Parathyroid adenoma (tissue), 2 donors: Measurements from ENCODE around the gene PLXNA2.

Experiments used
- H2AFZ ChIP-seq: fragments of 300-600 bp; sonication (generic); one replicate; pipeline ENCODE4 v1.7.0; 2017; ENCODE audit warnings: antibody characterized with exemption, mild to moderate bottlenecking
- H3K27ac ChIP-seq: fragments of 300-600 bp; sonication (generic); one replicate; pipeline ENCODE4 v1.7.0; 2017
- H3K27me3 ChIP-seq: fragments of 300-600 bp; sonication (generic); one replicate; pipeline ENCODE4 v1.7.0; 2017; ENCODE audit warnings: low read length; ENCODE audit not compliant: control insufficient read depth, insufficient read depth
- H3K36me3 ChIP-seq: fragments of 300-600 bp; sonication (generic); one replicate; pipeline ENCODE4 v1.7.0; 2017; ENCODE audit warnings: low read length; ENCODE audit not compliant: control insufficient read depth, insufficient read depth
- H3K4me1 ChIP-seq: fragments of 300-600 bp; sonication (generic); one replicate; pipeline ENCODE4 v1.7.0; 2017; ENCODE audit warnings: control low read depth
- H3K4me2 ChIP-seq: fragments of 300-600 bp; sonication (generic); one replicate; pipeline ENCODE4 v1.7.0; 2017; ENCODE audit warnings: low read length
- H3K4me3 ChIP-seq: fragments of 300-600 bp; sonication (generic); one replicate; pipeline ENCODE4 v1.7.0; 2017; ENCODE audit warnings: low read depth, low read length
- H3K79me2 ChIP-seq: fragments of 300-600 bp; sonication (generic); one replicate; pipeline ENCODE4 v1.7.0; 2017; ENCODE audit warnings: control low read depth
- H3K9ac ChIP-seq: fragments of 300-600 bp; sonication (generic); one replicate; pipeline ENCODE4 v1.7.0; 2017; ENCODE audit warnings: mild to moderate bottlenecking
- H3K9me3 ChIP-seq: fragments of 300-600 bp; sonication (generic); one replicate; pipeline ENCODE4 v1.7.0; 2017; ENCODE audit warnings: low read length; ENCODE audit not compliant: control insufficient read depth
- TF ChIP-seq, protein P1 (sequence below): fragments of 300-600 bp; sonication (generic); IDR thresholded peaks from one replicate; pipeline ENCODE4 v1.7.0; 2017; ENCODE audit warnings: antibody characterized with exemption, mild to moderate bottlenecking
- donor health status: primary hyperparathyroidism.

PLXNA2 gene

DNA sequence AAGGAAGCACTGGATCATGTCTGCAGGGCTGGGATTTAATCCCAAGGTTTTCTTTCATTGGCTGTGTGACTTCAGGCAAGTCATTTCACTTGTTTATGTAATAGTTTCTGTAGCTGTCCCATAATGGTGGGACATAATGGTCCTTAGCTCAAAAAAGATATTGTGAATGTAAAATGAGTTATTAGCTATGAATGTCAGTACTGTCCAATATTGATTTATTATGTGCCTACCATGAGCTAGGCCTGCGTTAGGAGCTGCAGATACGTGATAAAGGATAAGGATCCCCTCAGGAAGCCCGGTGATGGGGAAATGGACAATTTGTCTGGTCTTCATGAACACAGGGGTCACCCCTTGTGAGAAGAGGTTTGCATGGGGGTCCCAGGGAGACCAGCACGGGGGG, 95.8 kb downstream of the PLXNA2 start:
- Histone ChIP-seq H3K27me3 (no peaks in the 10 kb centered on the region), H3K9me3 (no peaks in the 10 kb centered on the region), H3K4me2 (no peak overlapping the region), H3K9ac (no peak overlapping the region), H3K79me2 (no peaks in the 10 kb centered on the region), H2AFZ (no peak overlapping the region), H3K36me3 (no peaks in the 10 kb centered on the region), H3K4me3 (no peak overlapping the region), H3K4me1 (no peaks in the 10 kb centered on the region), H3K27ac (no peak overlapping the region)
- TF ChIP-seq, protein P1, sequence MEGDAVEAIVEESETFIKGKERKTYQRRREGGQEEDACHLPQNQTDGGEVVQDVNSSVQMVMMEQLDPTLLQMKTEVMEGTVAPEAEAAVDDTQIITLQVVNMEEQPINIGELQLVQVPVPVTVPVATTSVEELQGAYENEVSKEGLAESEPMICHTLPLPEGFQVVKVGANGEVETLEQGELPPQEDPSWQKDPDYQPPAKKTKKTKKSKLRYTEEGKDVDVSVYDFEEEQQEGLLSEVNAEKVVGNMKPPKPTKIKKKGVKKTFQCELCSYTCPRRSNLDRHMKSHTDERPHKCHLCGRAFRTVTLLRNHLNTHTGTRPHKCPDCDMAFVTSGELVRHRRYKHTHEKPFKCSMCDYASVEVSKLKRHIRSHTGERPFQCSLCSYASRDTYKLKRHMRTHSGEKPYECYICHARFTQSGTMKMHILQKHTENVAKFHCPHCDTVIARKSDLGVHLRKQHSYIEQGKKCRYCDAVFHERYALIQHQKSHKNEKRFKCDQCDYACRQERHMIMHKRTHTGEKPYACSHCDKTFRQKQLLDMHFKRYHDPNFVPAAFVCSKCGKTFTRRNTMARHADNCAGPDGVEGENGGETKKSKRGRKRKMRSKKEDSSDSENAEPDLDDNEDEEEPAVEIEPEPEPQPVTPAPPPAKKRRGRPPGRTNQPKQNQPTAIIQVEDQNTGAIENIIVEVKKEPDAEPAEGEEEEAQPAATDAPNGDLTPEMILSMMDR, result no peak

DNA sequence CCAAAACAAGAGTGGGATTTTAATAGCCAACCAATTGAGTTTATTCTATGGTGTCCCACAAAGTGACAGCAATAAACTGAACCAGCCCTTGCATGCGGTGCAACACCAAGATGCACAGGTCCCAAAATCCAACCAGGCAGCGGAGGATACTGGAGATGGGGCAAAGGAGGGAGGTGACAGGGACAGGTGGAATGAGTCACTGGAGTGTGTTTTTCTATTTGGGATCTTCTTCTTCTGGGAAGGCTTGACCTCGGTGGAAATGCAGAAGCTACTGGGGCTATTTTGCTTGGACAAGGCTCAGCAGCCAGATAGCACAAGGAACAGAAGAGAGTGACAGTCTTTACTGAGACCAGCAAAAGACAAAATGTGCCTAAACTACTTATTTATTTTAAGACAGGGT, 97.5 kb downstream of the PLXNA2 start:
- Histone ChIP-seq H3K27ac (no peak overlapping the region), H3K36me3 (no peaks in the 10 kb centered on the region), H3K27me3 (no peaks in the 10 kb centered on the region), H3K4me3 (no peak overlapping the region), H3K9me3 (no peaks in the 10 kb centered on the region), H3K4me1 (no peaks in the 10 kb centered on the region), H3K4me2 (no peak overlapping the region), H2AFZ (no peak overlapping the region), H3K9ac (no peak overlapping the region), H3K79me2 (no peaks in the 10 kb centered on the region)
- TF ChIP-seq, protein P1, result no peak

DNA sequence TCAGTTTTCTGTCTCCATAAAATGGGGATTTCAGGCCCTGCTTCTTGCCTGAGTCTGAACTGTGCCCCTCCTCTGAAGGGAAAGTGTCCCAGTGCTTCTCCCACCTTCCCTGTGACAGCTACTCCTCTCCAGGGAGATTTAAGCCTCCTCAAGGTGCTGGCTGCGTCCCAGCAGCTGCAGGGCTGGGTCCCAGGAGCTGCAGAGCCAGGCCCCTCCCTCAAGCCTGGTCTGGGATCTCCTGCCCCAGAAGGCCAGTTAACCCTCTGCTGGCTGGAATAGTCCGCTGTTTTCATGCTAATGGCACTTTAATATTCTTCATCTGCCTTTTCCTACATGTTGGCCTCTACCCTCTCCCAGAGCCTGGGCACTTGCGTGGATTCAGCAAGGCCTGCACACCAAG, 99.0 kb downstream of the PLXNA2 start:
- no peaks in the 10 kb centered on the region for H3K36me3 ChIP-seq
- TF ChIP-seq, protein P1, result no peak

DNA sequence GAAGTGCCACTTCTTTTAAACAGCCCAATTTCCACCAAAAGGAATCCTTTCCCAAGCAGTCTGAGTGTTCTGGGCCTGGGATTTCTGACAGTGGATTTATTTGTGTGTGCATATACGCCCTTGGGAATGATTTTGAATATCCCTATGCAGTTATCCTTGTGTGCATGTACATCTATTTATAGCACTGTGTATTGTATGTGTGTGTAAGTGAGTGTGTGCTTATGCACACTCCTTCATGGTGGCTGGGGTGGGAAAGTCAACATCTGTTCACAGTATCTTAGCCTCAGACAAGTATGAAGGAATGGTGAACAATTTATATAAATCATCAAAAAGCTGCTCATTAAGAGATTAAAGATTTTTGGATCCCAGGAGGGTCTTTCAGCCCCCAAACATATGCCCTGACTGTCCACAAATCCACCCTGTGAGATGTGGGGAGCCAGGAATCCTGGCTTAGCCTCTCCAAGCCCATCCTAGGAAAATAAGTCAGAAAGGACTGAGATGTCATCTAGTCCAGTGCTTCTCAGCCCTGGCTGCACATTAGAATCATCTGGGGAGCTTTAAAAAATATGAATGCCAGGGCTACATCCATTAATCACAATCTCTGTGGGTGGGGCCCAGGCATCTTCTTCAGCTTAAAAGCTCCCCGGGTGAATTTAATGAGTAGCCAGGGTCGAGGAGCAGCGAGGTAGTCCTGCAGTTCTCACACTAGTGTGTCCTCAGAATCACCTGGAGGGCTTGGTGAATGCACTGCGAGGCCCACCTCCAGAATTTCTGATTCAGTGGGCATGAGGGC, 101.4 kb downstream of the PLXNA2 start:
- Histone ChIP-seq H3K27ac (no peak overlapping the region), H3K9me3 (no peaks in the 10 kb centered on the region), H3K4me2 (no peak overlapping the region), H3K9ac (no peak overlapping the region), H3K4me1 (no peaks in the 10 kb centered on the region), H3K79me2 (no peaks in the 10 kb centered on the region), H3K36me3 (no peaks in the 10 kb centered on the region), H3K4me3 (no peak overlapping the region), H3K27me3 (no peaks in the 10 kb centered on the region), H2AFZ (no peak overlapping the region)
- TF ChIP-seq, protein P1, result no peak

More for the DNA sequence above, 99.0 kb downstream of the PLXNA2 start:
- Histone ChIP-seq H3K27ac (no peak overlapping the region), H3K4me2 (no peak overlapping the region), H3K9ac (no peak overlapping the region), H3K9me3 (no peaks in the 10 kb centered on the region), H2AFZ (no peak overlapping the region), H3K4me1 (no peaks in the 10 kb centered on the region), H3K4me3 (no peak overlapping the region), H3K79me2 (no peaks in the 10 kb centered on the region), H3K27me3 (no peaks in the 10 kb centered on the region)

DNA sequence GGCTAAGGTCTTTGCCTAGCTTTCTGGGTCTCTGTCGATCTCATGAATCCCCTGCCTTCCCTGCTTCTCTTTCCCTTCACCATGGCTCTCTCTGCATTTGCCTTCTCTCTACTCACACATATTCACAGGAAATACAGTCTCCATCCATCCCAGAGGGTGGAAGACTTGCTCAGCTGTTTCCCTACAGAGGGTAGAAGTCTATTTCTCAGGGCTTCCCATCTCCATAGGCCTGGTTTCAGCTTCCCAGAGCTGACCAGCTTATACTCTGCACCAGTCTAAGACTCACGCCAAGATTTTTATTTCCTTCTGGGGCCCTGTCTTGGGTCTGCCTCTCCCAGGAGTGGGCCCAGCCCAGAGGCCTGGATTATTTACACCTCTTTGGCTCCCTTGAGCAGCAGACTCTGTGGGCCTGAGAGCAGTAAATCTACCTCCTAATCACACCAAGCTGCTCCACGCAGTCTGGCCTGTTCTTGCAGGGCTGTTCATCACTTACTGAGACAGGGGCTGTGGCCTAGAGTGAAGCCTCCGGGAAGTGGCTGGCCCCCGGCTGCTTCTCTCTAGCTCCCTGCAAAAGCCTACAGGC, 102.5 kb downstream of the PLXNA2 start:
- H3K36me3 ChIP-seq, result no peaks in the 10 kb centered on the region
- no peak overlapping the region for H2AFZ ChIP-seq
- H3K4me3 ChIP-seq, result no peak overlapping the region
- no peaks in the 10 kb centered on the region for H3K27me3 ChIP-seq
- no peak overlapping the region for H3K9ac ChIP-seq
- TF ChIP-seq, protein P1, result no peak
- H3K4me2 ChIP-seq, result no peak overlapping the region
- H3K79me2 ChIP-seq, result no peaks in the 10 kb centered on the region
- H3K4me1 ChIP-seq, result no peaks in the 10 kb centered on the region
- H3K9me3 ChIP-seq, result no peaks in the 10 kb centered on the region
- no peak overlapping the region for H3K27ac ChIP-seq
